Measurements from ENCODE around the gene PGLYRP3.

DNA sequence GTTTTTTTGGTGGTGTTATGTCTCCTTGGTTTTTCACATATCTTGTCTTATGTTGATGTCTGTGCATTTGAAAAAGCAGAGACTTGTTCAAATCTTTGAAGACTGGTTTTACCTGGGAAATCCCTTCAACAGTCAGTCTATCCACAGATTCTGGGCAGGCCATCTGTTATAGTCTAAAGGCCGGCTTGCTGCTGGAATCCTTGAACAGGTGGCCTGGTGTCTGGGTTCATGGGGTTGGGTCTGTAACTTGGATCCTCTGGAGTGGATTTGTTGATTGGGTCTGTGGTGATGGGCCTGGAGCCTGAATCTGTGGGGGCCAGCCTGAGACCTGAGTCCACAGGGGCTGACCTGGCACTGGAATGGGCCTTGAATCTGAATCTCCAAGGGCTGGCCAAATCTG is 41.0 kb downstream of the PGLYRP3 start:
- no peak for TF ChIP-seq POLR2AphosphoS5 (IDR thresholded peaks at IDR 0.05)
- TF ChIP-seq, protein P1, sequence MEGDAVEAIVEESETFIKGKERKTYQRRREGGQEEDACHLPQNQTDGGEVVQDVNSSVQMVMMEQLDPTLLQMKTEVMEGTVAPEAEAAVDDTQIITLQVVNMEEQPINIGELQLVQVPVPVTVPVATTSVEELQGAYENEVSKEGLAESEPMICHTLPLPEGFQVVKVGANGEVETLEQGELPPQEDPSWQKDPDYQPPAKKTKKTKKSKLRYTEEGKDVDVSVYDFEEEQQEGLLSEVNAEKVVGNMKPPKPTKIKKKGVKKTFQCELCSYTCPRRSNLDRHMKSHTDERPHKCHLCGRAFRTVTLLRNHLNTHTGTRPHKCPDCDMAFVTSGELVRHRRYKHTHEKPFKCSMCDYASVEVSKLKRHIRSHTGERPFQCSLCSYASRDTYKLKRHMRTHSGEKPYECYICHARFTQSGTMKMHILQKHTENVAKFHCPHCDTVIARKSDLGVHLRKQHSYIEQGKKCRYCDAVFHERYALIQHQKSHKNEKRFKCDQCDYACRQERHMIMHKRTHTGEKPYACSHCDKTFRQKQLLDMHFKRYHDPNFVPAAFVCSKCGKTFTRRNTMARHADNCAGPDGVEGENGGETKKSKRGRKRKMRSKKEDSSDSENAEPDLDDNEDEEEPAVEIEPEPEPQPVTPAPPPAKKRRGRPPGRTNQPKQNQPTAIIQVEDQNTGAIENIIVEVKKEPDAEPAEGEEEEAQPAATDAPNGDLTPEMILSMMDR (IDR thresholded peaks at IDR 0.05): no peak
- no peak for TF ChIP-seq POLR2A (IDR thresholded peaks at IDR 0.05)

All from prostate gland (tissue), 2 donors.